Thyroid gland (tissue), 4 donors: ENCODE measurements around the gene PXN.

ENCODE experiments used
- POLR2A ChIP-seq, 2 donors: fragments of 450-650 bp; IDR thresholded peaks; one replicate each; pipeline ENCODE4 v1.6.1; 2017; ENCODE audit warnings: antibody characterized with exemption in 2 of 2, mild to moderate bottlenecking in 2 of 2, moderate library complexity in 1 of 2
- TF ChIP-seq, protein P1 (sequence below), 6 experiments: fragments of 200-600 bp in 3 of 6; fragments of 450-650 bp in 3 of 6; sonication (generic) in 3 of 6; IDR thresholded peaks; one replicate each; pipeline ENCODE4 v1.5.1; 2016 to 2019; ENCODE audit warnings: antibody characterized with exemption in 6 of 6, mild to moderate bottlenecking in 2 of 6, inconsistent platforms in 1 of 6, moderate library complexity in 1 of 6

DNA sequence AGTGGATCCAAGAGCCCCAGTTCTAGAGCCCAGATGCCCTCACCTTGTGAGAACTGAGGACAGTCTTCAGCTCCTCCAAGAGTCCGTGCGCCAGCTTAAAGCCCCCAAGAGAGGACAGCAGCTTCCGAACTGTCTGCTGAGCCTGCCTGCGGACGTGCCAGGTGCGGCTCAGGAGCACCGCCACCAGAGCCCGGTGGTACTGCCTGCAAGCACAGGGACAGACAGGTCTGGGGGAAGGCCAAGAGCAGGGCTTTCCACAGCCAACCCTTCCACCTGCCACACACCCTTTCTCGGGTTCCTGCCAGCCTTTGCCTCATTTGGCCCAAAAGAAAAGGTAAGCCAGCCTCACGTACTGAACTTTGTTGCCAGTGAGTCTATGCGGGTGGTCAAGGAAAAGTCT lies 101.2 kb downstream of the PXN start:
- no peak for TF ChIP-seq POLR2A (IDR thresholded peaks at IDR 0.05)
- TF ChIP-seq, protein P1, sequence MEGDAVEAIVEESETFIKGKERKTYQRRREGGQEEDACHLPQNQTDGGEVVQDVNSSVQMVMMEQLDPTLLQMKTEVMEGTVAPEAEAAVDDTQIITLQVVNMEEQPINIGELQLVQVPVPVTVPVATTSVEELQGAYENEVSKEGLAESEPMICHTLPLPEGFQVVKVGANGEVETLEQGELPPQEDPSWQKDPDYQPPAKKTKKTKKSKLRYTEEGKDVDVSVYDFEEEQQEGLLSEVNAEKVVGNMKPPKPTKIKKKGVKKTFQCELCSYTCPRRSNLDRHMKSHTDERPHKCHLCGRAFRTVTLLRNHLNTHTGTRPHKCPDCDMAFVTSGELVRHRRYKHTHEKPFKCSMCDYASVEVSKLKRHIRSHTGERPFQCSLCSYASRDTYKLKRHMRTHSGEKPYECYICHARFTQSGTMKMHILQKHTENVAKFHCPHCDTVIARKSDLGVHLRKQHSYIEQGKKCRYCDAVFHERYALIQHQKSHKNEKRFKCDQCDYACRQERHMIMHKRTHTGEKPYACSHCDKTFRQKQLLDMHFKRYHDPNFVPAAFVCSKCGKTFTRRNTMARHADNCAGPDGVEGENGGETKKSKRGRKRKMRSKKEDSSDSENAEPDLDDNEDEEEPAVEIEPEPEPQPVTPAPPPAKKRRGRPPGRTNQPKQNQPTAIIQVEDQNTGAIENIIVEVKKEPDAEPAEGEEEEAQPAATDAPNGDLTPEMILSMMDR (IDR thresholded peaks at IDR 0.05), result no peak
